Measurements from ENCODE around the gene SLC5A12.
"Not testable (repeated sequence)": the region's sequence is repeated elsewhere in the genome, so short reads cannot be mapped to it uniquely, and the experiment has no call there.

SLC5A12 gene

DNA sequence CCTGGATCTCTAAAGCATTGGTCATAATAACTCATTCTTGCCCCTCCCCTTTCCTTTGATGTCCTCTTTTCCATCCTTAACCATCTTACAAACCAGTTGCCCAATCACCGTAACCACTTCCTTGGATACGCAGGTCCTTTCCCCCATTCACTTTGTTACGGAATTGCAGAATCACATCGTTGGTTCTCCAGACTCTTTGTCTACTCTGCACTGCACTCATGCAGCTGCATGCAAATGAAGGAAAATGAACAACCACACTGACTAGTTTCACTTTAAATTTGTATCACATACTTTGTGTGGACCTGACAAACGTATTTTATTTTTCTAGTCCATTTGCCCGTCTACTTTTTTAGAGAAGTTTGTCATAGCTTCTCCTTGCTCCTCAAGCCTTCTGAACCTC lies 69.9 kb downstream of the SLC5A12 start (continued):
- TF ChIP-seq POU6F1 (CRISPR knock-in tag; IDR thresholded peaks at IDR 0.05; ENCODE audit: borderline replicate concordance, low read depth) (no peak), OSR1 (CRISPR knock-in tag; IDR thresholded peaks at IDR 0.05) (no peak)

GRCh38 chr11:26649884-26650283 lies 72.0 kb downstream of the SLC5A12 start:
- TF ChIP-seq ZC3H10 (CRISPR knock-in tag; IDR thresholded peaks at IDR 0.05) = no peak
- TF ChIP-seq ZNF565 (CRISPR knock-in tag; conservative IDR thresholded peaks at IDR 0.05; ENCODE audit: low read depth) = no peak
- no peak for TF ChIP-seq RARB (CRISPR knock-in tag; IDR thresholded peaks at IDR 0.05)
- no peak for TF ChIP-seq PPARA (CRISPR knock-in tag; IDR thresholded peaks at IDR 0.05; ENCODE audit: borderline replicate concordance)

GRCh38 chr11:26643314-26643713 lies 78.5 kb downstream of the SLC5A12 start:
- ATAC-seq = not testable (repeated sequence)

More at GRCh38 chr11:26649884-26650283, 72.0 kb downstream of the SLC5A12 start:
- ATAC-seq = peak; percentile 96

DNA sequence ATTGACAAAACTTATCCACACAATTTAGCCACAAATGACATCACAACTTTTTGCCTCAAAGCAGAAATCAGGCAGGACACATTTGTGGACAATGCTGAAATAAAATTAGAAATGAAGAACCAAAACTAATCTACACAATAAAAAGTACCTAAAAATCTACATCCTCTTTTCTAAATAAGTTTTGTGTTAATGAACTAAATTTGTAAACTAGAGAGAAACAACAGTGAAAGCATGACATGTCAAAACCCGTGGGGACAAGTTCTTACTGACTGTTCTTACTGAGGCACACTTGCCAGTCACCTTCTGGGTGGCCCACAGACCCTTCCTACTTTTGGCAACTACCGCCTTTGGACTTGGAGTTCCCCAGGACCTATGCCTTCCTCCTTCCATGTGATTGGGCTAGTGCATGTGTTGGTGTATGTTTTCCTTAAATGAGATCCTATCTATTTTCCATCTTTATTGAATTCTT lies 89.1 kb downstream of the SLC5A12 start:
- TF ChIP-seq ZFP30 (CRISPR knock-in tag; IDR thresholded peaks at IDR 0.05) (no peak), CSDC2 (CRISPR knock-in tag; IDR thresholded peaks at IDR 0.05) (no peak), OSR1 (CRISPR knock-in tag; IDR thresholded peaks at IDR 0.05) (no peak), POU6F1 (CRISPR knock-in tag; IDR thresholded peaks at IDR 0.05; ENCODE audit: borderline replicate concordance, low read depth) (no peak), SNAI2 (CRISPR knock-in tag; IDR thresholded peaks at IDR 0.05) (no peak), ZNF70 (CRISPR knock-in tag; IDR thresholded peaks at IDR 0.05) (no peak), ISL1 (CRISPR knock-in tag; IDR thresholded peaks at IDR 0.05) (no peak), CSRNP3 (CRISPR knock-in tag; IDR thresholded peaks at IDR 0.05) (no peak), ZC3H10 (CRISPR knock-in tag; IDR thresholded peaks at IDR 0.05) (no peak), PATZ1 (CRISPR knock-in tag; IDR thresholded peaks at IDR 0.05; ENCODE audit: borderline replicate concordance) (no peak), GLIS3 (CRISPR knock-in tag; IDR thresholded peaks at IDR 0.05) (no peak), RARB (CRISPR knock-in tag; IDR thresholded peaks at IDR 0.05) (no peak), ESRRG (CRISPR knock-in tag; IDR thresholded peaks at IDR 0.05) (no peak)
- TF ChIP-seq, protein P1, sequence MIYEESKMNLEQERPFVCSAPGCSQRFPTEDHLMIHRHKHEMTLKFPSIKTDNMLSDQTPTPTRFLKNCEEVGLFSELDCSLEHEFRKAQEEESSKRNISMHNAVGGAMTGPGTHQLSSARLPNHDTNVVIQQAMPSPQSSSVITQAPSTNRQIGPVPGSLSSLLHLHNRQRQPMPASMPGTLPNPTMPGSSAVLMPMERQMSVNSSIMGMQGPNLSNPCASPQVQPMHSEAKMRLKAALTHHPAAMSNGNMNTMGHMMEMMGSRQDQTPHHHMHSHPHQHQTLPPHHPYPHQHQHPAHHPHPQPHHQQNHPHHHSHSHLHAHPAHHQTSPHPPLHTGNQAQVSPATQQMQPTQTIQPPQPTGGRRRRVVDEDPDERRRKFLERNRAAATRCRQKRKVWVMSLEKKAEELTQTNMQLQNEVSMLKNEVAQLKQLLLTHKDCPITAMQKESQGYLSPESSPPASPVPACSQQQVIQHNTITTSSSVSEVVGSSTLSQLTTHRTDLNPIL (CRISPR knock-in tag; IDR thresholded peaks at IDR 0.05; ENCODE audit: low read depth) = no peak
- TF ChIP-seq, protein P2, sequence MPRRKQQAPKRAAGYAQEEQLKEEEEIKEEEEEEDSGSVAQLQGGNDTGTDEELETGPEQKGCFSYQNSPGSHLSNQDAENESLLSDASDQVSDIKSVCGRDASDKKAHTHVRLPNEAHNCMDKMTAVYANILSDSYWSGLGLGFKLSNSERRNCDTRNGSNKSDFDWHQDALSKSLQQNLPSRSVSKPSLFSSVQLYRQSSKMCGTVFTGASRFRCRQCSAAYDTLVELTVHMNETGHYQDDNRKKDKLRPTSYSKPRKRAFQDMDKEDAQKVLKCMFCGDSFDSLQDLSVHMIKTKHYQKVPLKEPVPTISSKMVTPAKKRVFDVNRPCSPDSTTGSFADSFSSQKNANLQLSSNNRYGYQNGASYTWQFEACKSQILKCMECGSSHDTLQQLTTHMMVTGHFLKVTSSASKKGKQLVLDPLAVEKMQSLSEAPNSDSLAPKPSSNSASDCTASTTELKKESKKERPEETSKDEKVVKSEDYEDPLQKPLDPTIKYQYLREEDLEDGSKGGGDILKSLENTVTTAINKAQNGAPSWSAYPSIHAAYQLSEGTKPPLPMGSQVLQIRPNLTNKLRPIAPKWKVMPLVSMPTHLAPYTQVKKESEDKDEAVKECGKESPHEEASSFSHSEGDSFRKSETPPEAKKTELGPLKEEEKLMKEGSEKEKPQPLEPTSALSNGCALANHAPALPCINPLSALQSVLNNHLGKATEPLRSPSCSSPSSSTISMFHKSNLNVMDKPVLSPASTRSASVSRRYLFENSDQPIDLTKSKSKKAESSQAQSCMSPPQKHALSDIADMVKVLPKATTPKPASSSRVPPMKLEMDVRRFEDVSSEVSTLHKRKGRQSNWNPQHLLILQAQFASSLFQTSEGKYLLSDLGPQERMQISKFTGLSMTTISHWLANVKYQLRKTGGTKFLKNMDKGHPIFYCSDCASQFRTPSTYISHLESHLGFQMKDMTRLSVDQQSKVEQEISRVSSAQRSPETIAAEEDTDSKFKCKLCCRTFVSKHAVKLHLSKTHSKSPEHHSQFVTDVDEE (CRISPR knock-in tag; IDR thresholded peaks at IDR 0.05) = no peak
- ATAC-seq = no peak

Measured in SK-N-SH treated with all-trans-retinoic acid at 6 μM for 48 hours (cell line).